ENCODE data around the gene RPL28. TPM values are rescaled to one million over a fixed set of nuclear protein-coding genes. Genes with fewer than 3 reads are reported as not detected.
"Not testable (repeated sequence)": the region's sequence is repeated elsewhere in the genome, so short reads cannot be mapped to it uniquely, and the experiment has no call there.

RPL28 gene
- total RNA-seq, 1 experiment from 2014 or later: 543 TPM

DNA sequence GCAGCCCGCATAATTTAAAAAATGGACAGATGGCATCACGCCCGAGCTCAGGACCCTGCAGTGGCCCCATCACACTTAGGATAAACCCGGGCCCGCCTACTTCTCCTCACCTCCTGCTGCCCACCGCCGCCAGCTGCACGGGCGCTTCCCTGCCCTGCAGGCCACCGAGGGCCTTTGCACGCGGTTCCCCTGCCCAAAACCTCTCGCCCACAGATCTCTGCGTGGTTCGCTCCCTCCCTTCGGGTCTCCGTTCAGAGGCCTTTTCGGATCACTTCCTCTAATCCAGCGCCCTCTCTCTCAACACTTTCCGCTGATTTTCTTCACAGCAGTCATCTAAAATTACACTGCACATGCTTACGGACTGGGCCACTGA is 55.6 kb downstream of the RPL28 start:
- DNase-seq (ENCODE audit: low read depth in 1 of 2, low spot score in 2 of 2): no peak
- Histone ChIP-seq H3K27ac (no peak overlapping the region), H3K36me3 (no peaks in the 10 kb centered on the region), H3K9me3 (replicated peaks) (peaks cover 5% of the 10 kb centered on the region; the same call in 1 of the 2 replicates), H3K4me3 (no peak overlapping the region), H3K4me1 (replicated peaks) (peaks cover 7% of the 10 kb centered on the region; the same call in 1 of the 2 replicates), H3K27me3 (replicated peaks) (peaks cover 54% of the 10 kb centered on the region)

DNA sequence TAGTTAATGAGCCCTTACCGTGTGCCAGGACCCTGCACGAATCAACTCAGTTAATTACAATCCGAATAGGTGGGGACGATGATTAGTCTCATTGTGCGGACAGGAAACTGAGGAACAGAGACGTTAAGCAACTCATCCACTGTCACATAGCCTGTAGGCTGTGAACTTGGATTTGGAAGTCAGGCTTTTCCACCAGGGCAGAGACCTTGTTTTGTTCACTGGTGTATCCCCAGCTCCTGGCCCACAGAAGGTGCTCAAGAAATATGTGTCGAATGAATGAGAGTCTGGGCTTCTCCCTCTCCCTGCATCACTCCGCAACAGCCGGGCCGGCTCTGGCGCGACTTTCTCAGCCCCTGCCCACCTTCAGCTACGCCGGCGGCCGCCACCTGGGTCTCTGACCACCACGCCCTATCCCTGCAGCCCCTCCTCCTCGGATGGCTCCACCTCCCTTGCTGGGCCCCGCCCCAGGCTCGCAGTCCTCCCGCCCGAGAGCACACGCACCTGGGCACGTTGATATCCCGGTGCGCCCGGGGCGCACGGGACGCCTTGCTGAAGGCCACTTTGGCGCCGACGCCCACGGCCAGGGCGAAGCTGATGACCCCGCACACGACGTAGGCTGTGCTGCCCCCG is 56.1 kb downstream of the RPL28 start:
- no peak for DNase-seq (ENCODE audit: low read depth in 1 of 2, low spot score in 2 of 2)
- H3K9me3 ChIP-seq (replicated peaks): peaks cover 5% of the 10 kb centered on the region; the same call in 1 of the 2 replicates
- H3K27ac ChIP-seq: no peak overlapping the region
- no peak overlapping the region for H3K4me3 ChIP-seq
- peaks cover 7% of the 10 kb centered on the region; the same call in 1 of the 2 replicates for H3K4me1 ChIP-seq (replicated peaks)
- H3K36me3 ChIP-seq: no peaks in the 10 kb centered on the region
- H3K27me3 ChIP-seq (replicated peaks): peaks cover 58% of the 10 kb centered on the region

DNA sequence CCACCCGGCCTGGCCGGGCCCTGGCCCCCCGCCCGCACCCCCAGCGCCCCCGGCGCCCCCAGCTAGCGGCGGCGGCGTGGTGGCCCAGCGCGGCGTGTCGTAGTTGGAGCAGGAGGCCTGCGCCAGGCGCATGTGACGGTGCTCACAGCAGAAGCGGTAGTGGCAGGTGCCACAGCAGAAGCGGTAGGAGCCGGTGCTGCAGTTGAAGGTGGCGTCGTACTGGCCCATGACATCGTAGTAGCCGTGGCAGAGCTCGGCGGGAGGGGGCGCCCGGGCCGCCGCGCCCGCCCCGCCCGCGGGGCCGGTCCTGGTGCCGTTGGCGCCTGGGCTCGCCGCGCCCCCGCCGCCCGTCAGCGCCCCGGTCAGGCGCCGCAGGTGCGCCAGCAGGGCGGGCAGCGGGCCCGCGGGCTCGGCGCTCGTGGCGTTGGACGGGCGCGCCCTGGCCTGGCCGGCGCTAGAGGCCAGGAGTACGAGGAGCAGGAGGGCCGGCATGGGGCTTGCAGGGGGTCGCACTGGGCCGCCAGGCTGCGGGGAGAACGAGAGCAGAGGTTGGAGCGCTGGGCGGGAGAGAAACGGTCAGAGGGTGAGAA is 56.7 kb downstream of the RPL28 start:
- no peak for DNase-seq (ENCODE audit: low read depth in 1 of 2, low spot score in 2 of 2)
- Histone ChIP-seq H3K4me3 (no peak overlapping the region), H3K4me1 (replicated peaks) (peaks cover 7% of the 10 kb centered on the region; the same call in 1 of the 2 replicates), H3K27me3 (replicated peaks) (peaks cover 64% of the 10 kb centered on the region), H3K27ac (no peak overlapping the region), H3K36me3 (no peaks in the 10 kb centered on the region), H3K9me3 (replicated peaks) (peaks cover 5% of the 10 kb centered on the region; the same call in 1 of the 2 replicates)

DNA sequence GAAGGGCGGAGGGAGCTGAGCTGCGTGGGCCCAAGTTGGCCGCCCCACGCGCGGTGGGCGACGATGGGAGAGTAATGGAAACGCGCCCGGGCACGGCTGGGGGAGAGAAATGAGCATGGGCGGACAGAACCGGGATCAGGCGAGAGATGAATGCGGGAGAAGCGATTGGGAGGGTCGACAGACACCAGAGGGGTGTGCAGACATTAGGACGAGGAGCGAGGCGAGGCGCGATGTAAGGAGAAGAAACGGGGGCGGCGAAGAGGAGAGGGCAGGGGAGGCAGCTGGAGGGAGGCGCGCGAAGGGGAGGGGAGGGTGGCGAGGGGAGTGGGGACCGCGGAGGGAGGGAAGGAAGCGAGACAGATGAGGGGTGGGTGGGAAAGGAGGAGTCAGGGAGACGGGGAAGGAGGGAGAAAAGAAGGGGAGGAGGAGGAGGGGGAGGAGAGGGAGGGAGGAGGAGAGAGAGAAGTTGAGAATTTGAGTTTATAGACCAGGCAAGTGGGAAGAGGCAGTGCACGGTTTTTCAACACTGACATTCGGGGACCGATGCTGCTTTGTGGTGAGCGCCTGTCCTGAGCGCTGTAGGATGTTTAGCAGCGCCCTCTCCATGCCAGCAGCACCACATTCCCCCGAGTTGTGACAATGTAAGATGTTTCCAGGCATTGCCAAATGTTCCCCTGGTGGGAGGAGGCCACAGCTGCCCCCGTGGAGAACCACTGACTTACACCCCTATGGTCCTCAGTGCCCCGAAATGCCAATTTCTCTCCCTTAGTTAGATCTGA is 57.5 kb downstream of the RPL28 start, which contains the start of gene SHISA7:
TSS of gene SHISA7 (minus strand) at position 256 of the 779 bp plus-strand sequence. CDS start 437 bp downstream, outside the sequence.
- no peak within 1 kb of the TSS for H3K4me3 ChIP-seq
- no peak within 1 kb of the TSS for H3K27ac ChIP-seq
- H3K27me3 ChIP-seq (replicated peaks): peaks cover 67% of the 10 kb centered on the region
- peaks cover 5% of the 10 kb centered on the region; the same call in 1 of the 2 replicates for H3K9me3 ChIP-seq (replicated peaks)
- DNase-seq (ENCODE audit: low read depth in 1 of 2, low spot score in 2 of 2): no peak
- H3K36me3 ChIP-seq: no peaks in the 10 kb centered on the region
- peaks cover 7% of the 10 kb centered on the region; the same call in 1 of the 2 replicates for H3K4me1 ChIP-seq (replicated peaks)

DNA sequence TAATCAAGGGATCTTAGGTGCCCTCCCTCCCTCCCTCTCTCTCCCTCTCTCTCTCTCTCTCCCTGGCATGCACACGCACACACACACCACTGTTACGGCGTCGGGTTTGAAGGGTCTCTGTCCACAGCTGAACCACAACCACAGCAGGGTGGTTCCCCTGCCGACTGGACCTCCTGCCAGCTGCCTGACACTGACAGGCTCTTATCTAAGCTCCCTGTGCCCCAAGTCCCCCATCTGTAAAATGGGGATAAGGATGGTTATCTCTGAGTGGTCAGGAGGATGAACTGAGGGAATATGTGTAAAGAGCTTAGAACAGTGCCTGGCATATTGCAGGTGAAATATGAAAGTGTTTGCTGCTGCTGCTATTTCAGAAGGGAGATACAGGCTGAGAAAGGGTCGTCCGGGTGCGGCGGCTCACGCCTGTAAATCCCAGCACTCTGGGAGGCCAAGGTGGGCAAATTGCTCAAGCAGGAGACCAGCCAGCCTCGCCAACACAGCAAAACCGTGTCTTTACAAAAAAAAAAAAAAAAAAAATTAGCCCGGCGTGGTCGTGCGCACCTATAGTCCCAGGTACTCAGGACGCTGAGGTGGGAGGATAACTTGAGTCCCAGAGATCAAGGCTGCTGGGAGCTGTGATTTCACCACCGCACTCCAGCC is 58.2 kb downstream of the RPL28 start:
- Histone ChIP-seq H3K4me3 (no peak overlapping the region), H3K27ac (no peak overlapping the region), H3K4me1 (replicated peaks) (peaks cover 7% of the 10 kb centered on the region; the same call in 1 of the 2 replicates), H3K9me3 (replicated peaks) (peaks cover 5% of the 10 kb centered on the region; the same call in 1 of the 2 replicates), H3K27me3 (replicated peaks) (peaks cover 67% of the 10 kb centered on the region), H3K36me3 (no peaks in the 10 kb centered on the region)
- no peak for DNase-seq (ENCODE audit: low read depth in 1 of 2, low spot score in 2 of 2)

DNA sequence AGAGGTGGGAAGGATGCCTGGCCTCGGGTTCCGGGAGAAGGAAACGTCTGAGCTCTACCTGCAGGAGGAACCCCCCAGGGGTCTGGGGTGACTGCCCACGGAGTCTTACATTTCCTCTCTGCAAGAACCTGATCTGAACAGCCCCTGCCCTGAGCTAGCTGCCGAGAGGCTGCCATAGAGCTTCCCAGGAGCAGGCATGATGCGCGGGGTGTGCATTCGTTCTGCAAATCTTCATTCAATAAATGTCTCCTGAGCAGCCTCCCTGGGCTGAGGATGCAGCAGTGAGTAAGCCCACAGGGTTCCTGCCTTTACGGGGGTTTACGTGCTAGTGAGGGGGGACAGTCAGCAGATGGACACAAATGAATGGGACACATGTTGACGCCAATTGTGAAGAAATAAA is 58.9 kb downstream of the RPL28 start:
- no peak for DNase-seq (ENCODE audit: low read depth in 1 of 2, low spot score in 2 of 2)
- H3K36me3 ChIP-seq: no peaks in the 10 kb centered on the region
- H3K9me3 ChIP-seq (replicated peaks): peaks cover 5% of the 10 kb centered on the region; the same call in 1 of the 2 replicates
- H3K4me1 ChIP-seq (replicated peaks): peaks cover 7% of the 10 kb centered on the region; the same call in 1 of the 2 replicates
- H3K4me3 ChIP-seq: no peak overlapping the region
- peaks cover 69% of the 10 kb centered on the region for H3K27me3 ChIP-seq (replicated peaks)
- H3K27ac ChIP-seq: no peak overlapping the region

DNA sequence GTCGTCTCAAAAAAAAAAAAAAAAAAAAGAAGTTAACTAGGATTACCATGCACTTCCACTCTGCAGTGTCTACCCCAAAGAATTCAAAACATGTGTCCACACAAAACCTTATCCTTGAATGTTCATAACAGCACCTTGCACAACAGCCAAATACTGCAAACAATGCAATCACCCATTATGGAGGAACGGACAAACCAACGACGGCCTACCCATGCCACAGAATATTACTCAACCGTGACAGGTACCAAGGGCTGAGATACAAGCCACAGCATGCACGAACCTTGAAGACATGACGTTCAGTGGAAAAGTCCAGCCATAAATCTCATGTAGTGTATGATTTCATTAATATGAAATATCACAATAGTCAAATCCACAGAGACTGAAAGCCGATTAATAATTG is 60.3 kb downstream of the RPL28 start:
- Histone ChIP-seq H3K36me3 (no peaks in the 10 kb centered on the region), H3K27me3 (replicated peaks) (peaks cover 57% of the 10 kb centered on the region)

DNA sequence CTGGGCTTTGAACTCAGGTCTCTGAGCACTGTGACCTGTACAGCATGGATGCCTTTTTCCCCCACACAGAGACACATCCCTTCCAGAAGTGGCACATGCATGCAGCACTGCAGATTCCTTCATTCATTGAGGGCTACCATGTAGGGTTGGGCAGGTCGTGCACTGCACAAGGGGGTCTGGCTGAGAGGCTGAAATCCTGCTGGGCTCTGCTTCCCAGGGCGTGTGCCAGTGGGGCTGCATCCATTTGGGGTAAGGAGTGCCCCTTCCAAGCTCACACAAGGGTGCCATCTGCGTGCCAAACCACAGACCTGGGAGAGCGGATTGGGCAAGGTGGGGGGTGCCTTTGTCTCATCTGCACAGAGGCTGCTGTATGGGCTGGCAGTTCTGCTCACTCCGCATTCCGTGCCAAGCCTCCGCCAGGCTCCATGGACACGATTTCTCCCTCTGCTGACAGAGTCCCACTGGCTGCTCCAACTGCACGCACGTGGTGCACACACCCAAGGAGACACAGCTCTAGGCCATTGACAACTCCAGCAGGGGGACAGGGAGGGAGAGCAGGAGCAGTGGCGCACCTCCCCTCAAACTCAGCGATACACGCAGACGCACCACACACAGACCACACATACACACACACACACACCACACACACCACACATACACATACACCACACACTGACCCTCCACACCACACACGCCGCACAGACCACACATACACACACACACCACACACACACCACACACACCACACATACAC is 61.9 kb downstream of the RPL28 start:
- Histone ChIP-seq H3K36me3 (no peaks in the 10 kb centered on the region), H3K4me1 (replicated peaks) (no peaks in the 10 kb centered on the region), H3K27ac (no peak overlapping the region), H3K9me3 (replicated peaks) (no peaks in the 10 kb centered on the region), H3K27me3 (replicated peaks) (peaks cover 58% of the 10 kb centered on the region), H3K4me3 (no peak overlapping the region)
- no peak for DNase-seq (ENCODE audit: low read depth in 1 of 2, low spot score in 2 of 2)

More for the DNA sequence above, 60.3 kb downstream of the RPL28 start:
- H3K4me1 ChIP-seq (replicated peaks): no peaks in the 10 kb centered on the region
- no peak for DNase-seq (ENCODE audit: low read depth in 1 of 2, low spot score in 2 of 2)
- no peak overlapping the region for H3K4me3 ChIP-seq
- no peaks in the 10 kb centered on the region for H3K9me3 ChIP-seq (replicated peaks)
- no peak overlapping the region for H3K27ac ChIP-seq

DNA sequence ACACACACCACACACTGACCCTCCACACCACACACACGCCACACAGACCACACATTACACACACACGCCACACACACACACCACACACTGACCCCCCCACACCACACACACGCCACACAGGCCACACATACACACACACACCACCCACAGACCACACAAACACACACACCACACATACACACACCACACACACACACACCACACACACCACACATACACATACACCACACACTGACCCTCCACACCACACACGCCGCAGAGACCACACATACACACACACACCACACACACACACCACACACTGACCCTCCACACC is 62.4 kb downstream of the RPL28 start:
- H3K36me3 ChIP-seq; DNase-seq (ENCODE audit: low read depth in 1 of 2, low spot score in 2 of 2); H3K4me1 ChIP-seq (replicated peaks); H3K9me3 ChIP-seq (replicated peaks); H3K4me3 ChIP-seq; H3K27ac ChIP-seq: not testable (repeated sequence)
- H3K27me3 ChIP-seq (replicated peaks): peaks cover 53% of the 10 kb centered on the region

DNA sequence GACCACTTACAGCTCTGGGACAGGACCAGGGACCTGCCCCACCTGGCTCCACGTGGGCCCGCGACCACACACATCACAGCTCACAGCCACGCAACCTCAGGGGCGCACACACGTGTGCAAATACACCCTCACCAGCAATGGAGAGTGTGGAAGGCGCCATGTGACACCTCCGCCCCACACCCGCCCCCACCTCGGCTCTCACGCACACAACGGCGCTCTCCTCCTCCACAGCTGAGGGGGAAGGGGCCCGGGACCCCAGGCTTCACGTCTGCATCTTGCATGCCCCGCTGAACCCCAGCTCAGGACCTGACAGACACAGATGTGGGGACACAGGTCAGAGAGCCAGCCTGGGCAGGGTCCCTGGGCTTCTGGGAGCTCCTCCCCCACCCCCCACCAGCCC is 63.7 kb downstream of the RPL28 start:
- Histone ChIP-seq H3K36me3 (0 out of 2 replicates have a peak, but pooled peaks cover under 1% of the 10 kb centered on the region), H3K27ac (no peak overlapping the region), H3K9me3 (replicated peaks) (no peaks in the 10 kb centered on the region), H3K27me3 (replicated peaks) (peaks cover 42% of the 10 kb centered on the region), H3K4me3 (no peak overlapping the region), H3K4me1 (replicated peaks) (no peaks in the 10 kb centered on the region)
- DNase-seq (ENCODE audit: low read depth in 1 of 2, low spot score in 2 of 2): no peak

DNA sequence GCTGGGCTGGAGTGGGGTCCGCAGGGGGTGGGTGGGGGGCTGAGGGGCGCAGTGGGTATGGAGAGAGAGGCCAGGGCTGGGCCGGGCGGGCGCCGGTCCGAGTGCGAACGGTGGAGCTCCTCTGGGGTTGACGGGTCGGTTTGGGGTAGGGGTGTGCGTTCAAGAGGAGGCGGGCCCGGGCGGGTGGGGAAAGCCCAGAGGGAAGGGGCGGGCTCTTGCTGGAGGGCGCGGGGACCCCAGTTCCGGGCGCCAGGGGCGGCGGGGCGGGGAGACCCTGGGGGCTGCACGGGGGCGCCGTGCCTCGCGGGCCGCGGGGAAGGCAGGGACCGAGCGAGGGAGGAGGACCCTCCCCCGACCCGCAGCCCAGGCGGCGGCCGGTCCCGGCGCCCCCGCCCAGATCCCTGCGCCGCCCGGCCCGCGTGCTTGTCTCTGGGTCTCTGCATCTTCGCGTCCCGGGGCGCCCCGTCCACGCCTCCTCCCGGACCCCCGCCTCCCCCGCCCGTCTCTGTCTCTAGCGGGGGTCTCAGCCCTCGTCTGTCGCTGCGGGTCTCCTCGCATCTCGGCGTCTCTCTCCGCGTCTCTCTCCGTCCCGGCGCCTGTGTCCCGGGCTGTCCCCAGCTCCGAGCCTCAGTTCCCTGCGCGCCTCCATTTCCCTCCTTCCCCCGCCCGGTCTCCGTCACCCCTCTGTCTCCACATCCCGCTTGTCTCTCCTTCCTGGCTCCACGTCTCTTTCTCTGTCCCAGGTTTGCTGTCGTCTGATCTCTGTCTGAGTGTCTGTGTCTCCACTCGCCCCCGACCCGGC is 65.6 kb downstream of the RPL28 start:
- Histone ChIP-seq H3K4me1 (replicated peaks) (no peaks in the 10 kb centered on the region), H3K27me3 (replicated peaks) (peaks cover 29% of the 10 kb centered on the region), H3K4me3 (no peak overlapping the region), H3K27ac (no peak overlapping the region), H3K9me3 (replicated peaks) (no peaks in the 10 kb centered on the region), H3K36me3 (peaks cover 12% of the 10 kb centered on the region; the same call in 1 of the 2 replicates)
- no peak for DNase-seq (ENCODE audit: low read depth in 1 of 2, low spot score in 2 of 2)

DNA sequence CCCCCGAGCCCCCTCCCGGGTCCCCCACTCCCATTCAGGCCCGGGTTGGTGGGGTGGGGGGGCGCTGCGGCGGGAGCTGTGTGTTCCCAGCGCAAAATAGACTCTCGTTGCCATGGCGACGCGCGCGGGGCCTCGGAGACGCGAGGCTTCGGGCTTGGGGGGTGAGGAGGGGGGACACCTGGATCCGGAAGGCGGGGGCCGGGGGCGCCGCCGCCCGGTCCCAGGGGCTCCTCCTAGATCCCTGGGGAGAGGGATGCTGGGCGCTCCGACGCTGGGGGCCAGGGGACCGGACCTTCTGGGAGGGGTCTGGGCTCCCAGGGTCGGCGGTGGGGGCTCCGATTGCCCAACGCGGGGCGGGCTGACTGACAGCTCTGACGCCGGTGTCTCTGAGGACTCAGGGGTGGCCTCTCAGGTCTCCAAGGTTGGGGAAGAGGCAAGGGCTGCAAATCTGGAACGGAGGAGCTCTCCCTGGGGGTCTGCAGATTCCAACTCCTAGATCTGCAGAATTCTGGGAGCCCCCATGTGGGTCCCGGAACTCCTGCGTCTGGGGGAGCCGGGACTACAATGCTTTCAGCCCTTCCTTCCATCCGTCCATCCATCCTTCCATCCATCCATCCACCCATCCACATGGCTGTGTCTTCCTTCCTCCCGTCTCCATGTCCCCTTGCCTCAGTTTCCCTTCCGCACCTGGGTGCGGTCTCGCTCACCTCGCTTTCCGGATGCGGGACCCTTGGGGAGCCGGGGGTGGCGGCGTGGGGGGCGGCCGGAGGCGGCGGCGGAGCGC is 66.4 kb downstream of the RPL28 start:
- H3K36me3 ChIP-seq: peaks cover 12% of the 10 kb centered on the region; the same call in 1 of the 2 replicates
- H3K4me1 ChIP-seq (replicated peaks): no peaks in the 10 kb centered on the region
- no peak overlapping the region for H3K27ac ChIP-seq
- no peak overlapping the region for H3K4me3 ChIP-seq
- H3K27me3 ChIP-seq (replicated peaks): peaks cover 23% of the 10 kb centered on the region
- H3K9me3 ChIP-seq (replicated peaks): no peaks in the 10 kb centered on the region
- DNase-seq (ENCODE audit: low read depth in 1 of 2, low spot score in 2 of 2): no peak
